ENCODE measurements around the gene MMP14.
A peak's percentile ranks its signal among the peaks of the same experiment; 100 is the strongest.

The MMP14 gene

GRCh38 chr14:22822571-22823098, 13.8 kb upstream of the MMP14 start:
- TF ChIP-seq CTCF (IDR thresholded peaks at IDR 0.05; ENCODE audit: low read depth, low read length), result peak; percentile 75
- H3K4me3 ChIP-seq (ENCODE audit: low read depth, low read length), result peak overlapping the region; percentile 38

DNA sequence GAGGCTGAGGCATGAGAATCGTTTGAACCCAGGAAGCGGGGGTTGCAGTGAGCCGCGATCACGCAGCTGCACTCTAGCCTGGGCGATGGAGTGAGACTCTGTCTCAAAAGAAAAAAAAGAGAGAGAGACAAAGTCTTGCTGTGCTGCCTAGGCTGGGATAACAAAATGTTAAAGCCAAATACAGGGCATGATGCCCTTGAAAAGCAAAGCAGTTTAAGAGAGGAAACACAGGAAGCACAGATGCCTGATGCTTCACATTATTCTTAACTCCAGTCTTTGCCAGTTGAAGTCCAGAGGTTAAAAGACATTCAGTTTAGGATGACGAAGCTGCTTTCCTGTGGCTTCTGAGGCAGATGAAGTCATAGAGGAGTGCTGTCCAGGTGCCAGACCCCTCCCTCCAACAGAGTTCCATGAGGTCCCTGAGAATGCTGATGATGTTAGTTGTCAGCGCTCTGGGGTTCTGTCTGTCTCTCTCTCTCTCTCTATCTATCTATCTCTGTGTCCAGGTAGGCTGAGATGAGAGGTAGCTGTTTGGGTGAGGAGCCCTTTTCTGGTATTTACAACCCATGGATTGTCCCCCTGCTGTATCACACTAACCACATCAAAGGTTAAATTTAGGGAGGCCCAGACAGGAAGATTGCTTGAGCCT, 11.6 kb upstream of the MMP14 start:
- peak overlapping the region; percentile 13; the same call in 1 of the 2 replicates for H3K4me3 ChIP-seq (ENCODE audit: low read depth, low read length)
- no peak for TF ChIP-seq CTCF (IDR thresholded peaks at IDR 0.05; ENCODE audit: low read depth, low read length)

DNA sequence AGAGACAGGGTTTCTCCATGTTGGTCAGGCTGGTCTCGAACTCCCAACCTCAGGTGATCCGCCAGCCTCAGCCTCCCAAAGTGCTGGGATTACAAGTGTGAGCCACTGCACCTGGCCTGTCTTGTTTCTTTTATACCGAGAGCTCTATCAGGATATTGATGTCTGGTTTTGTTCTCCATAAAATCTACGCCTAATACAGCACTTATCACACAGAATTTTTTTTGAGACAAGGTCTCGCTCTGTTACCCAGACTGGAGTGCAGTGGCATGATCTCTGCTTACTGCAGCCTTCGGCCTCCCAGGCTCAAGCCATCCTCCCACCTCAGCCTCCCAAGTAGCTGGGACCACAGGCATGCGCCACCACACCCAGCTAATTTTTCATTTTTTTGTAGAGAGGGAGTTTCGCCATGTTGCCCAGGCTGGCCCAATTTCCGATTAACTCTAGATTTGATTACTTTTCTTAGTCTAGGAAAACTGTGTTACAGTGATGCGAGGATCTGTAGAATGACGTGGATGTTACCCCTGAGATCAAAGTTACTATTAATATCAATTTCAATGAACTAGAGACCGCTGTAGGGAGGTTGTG, 7.2 kb upstream of the MMP14 start:
- peak overlapping the region; percentile 98 for H3K4me3 ChIP-seq (ENCODE audit: low read depth, low read length)

- H3K4me3 ChIP-seq (ENCODE audit: low read depth, low read length), result peak within 1 kb of the TSS; percentile 98
- TF ChIP-seq CTCF (IDR thresholded peaks at IDR 0.05; ENCODE audit: low read depth, low read length), result no peak
Observed at GRCh38 chr14:22829661-22830442, 6.5 kb upstream of the MMP14 start, which contains the start of gene MRPL52. Gene MRPL52 (plus strand): TSS chr14:22829887. CDS start chr14:22829913, 26 bp downstream.

GRCh38 chr14:22830443-22831010, 5.9 kb upstream of the MMP14 start:
- TF ChIP-seq CTCF (IDR thresholded peaks at IDR 0.05; ENCODE audit: low read depth, low read length), result no peak
- H3K4me3 ChIP-seq (ENCODE audit: low read depth, low read length), result peak overlapping the region; percentile 98

DNA sequence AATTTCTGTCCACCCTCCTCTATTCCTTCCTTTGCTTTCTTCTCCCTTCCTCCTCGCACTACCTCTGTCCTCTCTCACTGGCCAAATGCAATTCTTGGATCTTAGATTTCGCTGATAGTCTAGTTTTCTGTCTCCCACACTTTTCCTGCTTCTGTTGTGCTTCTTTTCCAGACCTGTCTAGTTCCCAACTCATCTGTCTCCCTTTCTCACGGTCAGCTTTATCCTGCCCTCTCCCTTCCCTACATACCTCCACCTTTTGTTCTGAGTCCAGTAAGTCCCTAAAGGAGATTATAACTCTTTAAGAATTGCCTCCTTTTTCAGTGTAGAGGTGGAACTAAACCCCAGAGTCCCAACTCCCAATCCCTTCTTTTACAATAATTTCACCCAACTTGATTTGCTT, 880 bp upstream of the MMP14 start:
- TF ChIP-seq CTCF (IDR thresholded peaks at IDR 0.05; ENCODE audit: low read depth, low read length), result no peak

GRCh38 chr14:22837114-22837749, 847 bp downstream of the MMP14 start:
- H3K4me3 ChIP-seq (ENCODE audit: low read depth, low read length), result peak overlapping the region; percentile 97
- no peak for TF ChIP-seq CTCF (IDR thresholded peaks at IDR 0.05; ENCODE audit: low read depth, low read length)

More for the DNA sequence above, 880 bp upstream of the MMP14 start:
- H3K4me3 ChIP-seq (ENCODE audit: low read depth, low read length), result no peak overlapping the region
